AG09319 (cell line): ENCODE measurements around the gene HDAC7.

Experiments used
- DNase-seq: peaks from one replicate; pipeline ENCODE4 v3.0.0-alpha.2; 2010; ENCODE audit warnings: low read depth; ENCODE audit errors: extremely low read depth
- CTCF ChIP-seq: IDR thresholded peaks from 2 replicates; pipeline ENCODE4 v1.5.1; 2011; ENCODE audit warnings: low read depth, mild to moderate bottlenecking, inconsistent platforms, low read length, moderate library complexity

HDAC7 gene

DNA sequence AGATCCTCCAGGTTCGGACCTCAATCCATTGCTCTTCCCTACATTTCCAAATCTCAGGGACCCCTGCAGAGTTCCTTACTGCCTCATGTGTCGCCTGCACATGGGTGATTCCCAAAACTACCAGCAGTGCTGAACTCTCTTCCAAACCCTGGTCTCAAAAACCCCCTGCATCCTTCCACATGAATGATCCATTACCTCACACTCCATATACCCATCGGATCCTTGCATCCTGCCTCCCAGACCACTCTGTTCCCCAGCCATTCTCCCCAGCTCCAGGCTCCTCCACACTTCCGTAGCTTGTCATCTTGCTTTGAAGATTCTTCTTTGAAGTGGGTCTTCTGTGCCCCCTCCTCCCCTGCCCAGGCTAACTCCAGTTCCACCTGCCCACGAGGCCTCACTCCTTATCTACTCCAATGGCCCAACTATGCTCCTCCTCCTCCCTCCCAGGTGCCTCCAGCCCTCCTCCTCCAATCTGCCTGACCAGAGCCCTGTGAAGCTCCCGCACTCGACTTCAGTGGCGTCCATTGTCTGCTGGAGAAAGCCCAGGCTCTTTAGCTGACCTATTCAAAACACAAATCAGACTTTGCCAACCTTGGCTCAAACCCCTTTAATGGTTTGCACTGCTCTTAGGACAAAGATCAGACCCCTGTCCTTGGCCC lies 74.8 kb downstream of the HDAC7 start:
- no peak for TF ChIP-seq CTCF
- no peak for DNase-seq

- no peak for DNase-seq
- TF ChIP-seq CTCF, result peak; percentile 17
These were observed 75.6 kb downstream of the HDAC7 start for GRCh38 chr12:47744005-47744651.

- no peak for DNase-seq
- TF ChIP-seq CTCF, result no peak
These were observed 76.3 kb downstream of the HDAC7 start for GRCh38 chr12:47743311-47743860.

GRCh38 chr12:47742253-47742825 lies 77.4 kb downstream of the HDAC7 start:
- no peak for DNase-seq
- TF ChIP-seq CTCF, result peak; percentile 97

GRCh38 chr12:47741340-47741703 lies 78.4 kb downstream of the HDAC7 start:
- TF ChIP-seq CTCF, result no peak
- no peak for DNase-seq

GRCh38 chr12:47740606-47741339 lies 78.9 kb downstream of the HDAC7 start:
- TF ChIP-seq CTCF, result no peak
- DNase-seq, result no peak

GRCh38 chr12:47739979-47740378 lies 79.7 kb downstream of the HDAC7 start:
- DNase-seq, result no peak
- TF ChIP-seq CTCF, result no peak
